Epithelial cell of proximal tubule (primary cell): ENCODE data around the gene WDR81. TPM values are rescaled to one million over a fixed set of nuclear protein-coding genes. Genes with fewer than 3 reads are reported as not detected.
"Not testable (repeated sequence)": the region's sequence is repeated elsewhere in the genome, so short reads cannot be mapped to it uniquely, and the experiment has no call there.

Experiments used
- DNase-seq: peaks from one replicate; pipeline ENCODE4 v3.0.0-alpha.2; 2011; ENCODE audit warnings: low read depth
- H3K4me3 ChIP-seq: 2 replicates; pipeline ENCODE4 v1.5.1; 2011; ENCODE audit warnings: low read depth, mild to moderate bottlenecking, low read length
- CTCF ChIP-seq: conservative IDR thresholded peaks from 2 replicates; pipeline ENCODE4 v1.5.1; 2012; ENCODE audit warnings: low read depth, mild to moderate bottlenecking, low read length
- total RNA-seq: library from RNA; depleted of rRNA; stranded (reverse); fragments of >200 nt; gene quantifications from 2 replicates; pipeline ENCODE4 v1.2.3, GENCODE V29; 2015

Gene WDR81
- total RNA-seq, 1 donor from 2014 or later = 20.9 TPM

DNA sequence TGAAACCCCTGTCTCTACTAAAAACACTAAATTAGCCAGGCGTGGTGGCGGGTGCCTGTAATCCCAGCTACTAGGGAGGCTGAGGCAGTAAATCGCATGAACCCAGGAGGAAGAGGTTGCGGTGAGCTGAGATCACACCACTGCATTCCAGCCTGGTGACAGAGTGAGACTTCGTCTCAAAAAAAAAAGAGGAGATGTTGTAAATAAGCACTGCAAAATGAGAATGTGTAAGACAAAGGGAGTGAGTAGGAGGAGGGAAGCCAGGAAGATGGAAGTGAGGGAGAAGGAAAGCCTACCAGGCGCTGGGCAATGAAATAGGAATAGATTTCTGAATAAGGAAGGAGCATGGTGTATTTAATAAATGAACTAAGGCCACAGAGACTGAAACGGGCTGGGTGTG is 31.2 kb upstream of the WDR81 start:
- no peak overlapping the region for H3K4me3 ChIP-seq
- TF ChIP-seq CTCF = no peak
- no peak for DNase-seq

DNA sequence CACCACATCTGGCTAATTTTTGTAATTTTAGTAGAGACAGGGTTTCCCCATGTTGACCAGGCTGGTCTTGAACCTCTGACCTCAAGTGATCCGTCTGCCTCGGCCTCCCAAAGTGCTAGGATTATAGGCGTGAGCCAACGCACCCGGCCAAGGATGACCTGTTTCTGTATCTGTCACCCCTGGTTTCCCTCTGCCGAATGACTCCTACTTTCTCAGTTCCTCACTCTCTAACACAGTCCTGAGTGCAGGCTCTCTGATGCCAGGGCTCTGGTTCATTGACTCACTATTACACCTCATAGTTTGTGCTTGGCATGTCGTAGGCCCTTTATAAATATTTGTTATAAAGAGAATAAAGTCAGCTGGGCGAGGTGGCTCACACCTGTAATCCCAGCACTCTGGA is 29.1 kb upstream of the WDR81 start:
- H3K4me3 ChIP-seq = no peak overlapping the region
- DNase-seq = no peak
- TF ChIP-seq CTCF = no peak

DNA sequence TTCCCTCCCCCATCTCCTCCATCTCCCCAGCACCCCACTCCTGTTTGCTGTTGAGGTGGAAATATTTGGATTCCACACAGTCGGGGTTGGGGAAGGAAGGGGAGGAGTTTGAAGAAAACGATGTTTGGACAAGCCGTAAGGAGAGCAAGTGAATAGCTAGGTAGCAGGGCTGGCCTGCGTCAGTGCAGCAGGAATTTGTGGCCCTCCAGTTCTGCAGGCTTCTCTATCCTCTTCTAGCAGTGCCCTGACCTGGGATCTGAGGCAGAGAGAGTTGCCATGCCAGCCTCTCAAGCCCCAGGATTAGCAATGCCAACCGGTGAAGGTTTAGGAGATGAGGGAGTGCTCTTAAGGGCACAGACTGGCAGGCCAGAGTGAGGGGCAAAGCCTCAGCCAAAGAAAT is 26.8 kb upstream of the WDR81 start:
- no peak overlapping the region for H3K4me3 ChIP-seq
- DNase-seq = no peak
- no peak for TF ChIP-seq CTCF

GRCh38 chr17:1699891-1700290 is 24.6 kb upstream of the WDR81 start:
- not testable (repeated sequence) for H3K4me3 ChIP-seq, DNase-seq

GRCh38 chr17:1703063-1703462 is 21.4 kb upstream of the WDR81 start:
- no peak for TF ChIP-seq CTCF
- H3K4me3 ChIP-seq = no peak overlapping the region
- no peak for DNase-seq

DNA sequence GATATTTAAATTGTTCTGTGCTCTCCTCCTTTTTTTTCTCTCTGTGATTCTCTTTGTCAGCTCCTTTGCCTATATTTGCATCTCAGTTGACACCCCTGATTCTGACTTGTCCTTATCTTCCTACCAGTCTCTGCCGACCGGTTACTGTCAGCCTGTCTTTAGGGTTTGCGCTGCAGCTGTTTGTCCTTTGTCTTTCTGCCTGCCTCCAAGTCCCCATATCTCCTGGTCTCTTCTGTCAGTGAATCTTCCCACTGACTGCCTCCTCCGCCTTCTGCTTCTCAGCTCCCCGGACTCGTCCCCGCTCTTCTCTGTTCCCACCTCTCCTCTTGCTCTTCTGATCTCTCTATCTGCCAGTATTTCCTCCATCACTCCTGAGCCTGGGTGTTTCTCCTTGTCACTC is 19.5 kb upstream of the WDR81 start:
- no peak overlapping the region for H3K4me3 ChIP-seq
- no peak for TF ChIP-seq CTCF
- no peak for DNase-seq

GRCh38 chr17:1707107-1707506 is 17.4 kb upstream of the WDR81 start:
- TF ChIP-seq CTCF = no peak
- H3K4me3 ChIP-seq = no peak overlapping the region
- no peak for DNase-seq

DNA sequence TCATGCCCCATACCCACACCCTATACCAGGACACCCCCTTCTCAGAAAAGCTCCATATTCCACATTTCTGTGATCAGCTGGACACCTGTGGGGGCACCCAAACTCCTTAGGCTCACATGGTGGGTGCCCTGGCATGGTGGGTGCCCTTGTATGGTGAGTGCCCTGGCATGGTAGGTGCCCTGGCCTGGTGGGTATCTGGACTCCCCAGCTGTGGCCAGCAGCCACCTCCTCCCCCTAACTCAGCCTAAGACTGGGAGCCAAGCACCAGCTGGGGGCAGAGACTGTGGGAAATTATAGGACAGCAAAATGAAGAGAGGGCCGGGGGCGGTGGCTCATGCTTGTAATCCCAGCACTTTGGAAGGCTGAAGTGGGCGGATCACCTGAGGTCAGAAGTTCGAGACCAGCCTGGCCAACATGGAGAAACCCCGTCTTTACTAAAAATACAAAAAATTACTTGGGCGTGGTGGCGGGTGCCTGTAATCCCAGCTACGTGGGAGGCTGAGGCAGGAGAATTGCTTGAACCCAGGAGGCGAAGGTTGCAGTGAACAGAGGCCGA is 15.6 kb upstream of the WDR81 start:
- not testable (repeated sequence) for H3K4me3 ChIP-seq, DNase-seq
